T-helper 1 cell treated with Interleukin-12 subunit alpha and Interleukin-12 subunit beta and Interleukin-4 antibody, amounts not matched to agents 30 μg/mL and 1 μg/mL, for 36 hours (primary cell): ENCODE measurements around the gene ZBTB3.

Experiments
- H3K27ac Mint-ChIP-seq: one replicate; pipeline ENCODE4 v1.8.0; 2021; ENCODE audit warnings: mild to moderate bottlenecking, mixed read lengths
- H3K27me3 Mint-ChIP-seq: one replicate; pipeline ENCODE4 v1.8.0; 2021; ENCODE audit warnings: low read depth, mixed read lengths
- H3K36me3 Mint-ChIP-seq: one replicate; pipeline ENCODE4 v1.8.0; 2021; ENCODE audit warnings: low read depth, mixed read lengths
- H3K4me1 Mint-ChIP-seq: one replicate; pipeline ENCODE4 v1.8.0; 2021; ENCODE audit warnings: low read depth, mixed read lengths
- H3K4me3 Mint-ChIP-seq: one replicate; pipeline ENCODE4 v1.8.0; 2021; ENCODE audit warnings: mild to moderate bottlenecking, moderate library complexity, mixed read lengths
- H3K9me3 Mint-ChIP-seq: one replicate; pipeline ENCODE4 v1.8.0; 2021; ENCODE audit warnings: mixed read lengths

ZBTB3 gene

DNA sequence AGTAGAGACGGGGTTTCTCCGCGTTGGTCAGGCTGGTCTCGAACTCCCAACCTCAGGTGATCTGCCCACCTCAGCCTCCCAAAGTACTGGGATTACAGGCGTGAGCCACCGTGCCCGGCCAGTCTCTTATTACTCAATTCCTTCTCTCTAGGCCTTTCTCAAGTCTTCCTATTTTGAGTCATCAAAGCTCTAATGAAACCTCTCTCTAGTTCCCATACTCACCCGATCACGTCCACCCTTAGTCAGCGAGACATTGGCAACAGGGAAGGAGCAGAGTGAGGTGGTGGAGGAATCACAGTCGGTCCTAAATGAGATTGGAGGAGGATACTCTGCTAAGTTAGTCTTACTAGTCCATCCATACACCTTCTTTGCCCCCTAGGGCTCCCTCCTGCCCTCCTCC, 51.7 kb downstream of the ZBTB3 start:
- Mint-ChIP-seq H3K36me3 (peaks cover 11% of the 10 kb centered on the region), H3K4me1 (peaks cover 20% of the 10 kb centered on the region), H3K27ac (peak overlapping the region; percentile 64), H3K4me3 (no peak overlapping the region), H3K9me3 (no peaks in the 10 kb centered on the region), H3K27me3 (no peaks in the 10 kb centered on the region)
